H9 (cell line): ENCODE results near the gene C16orf87. TPM values are rescaled to one million over a fixed set of nuclear protein-coding genes. Genes with fewer than 3 reads are reported as not detected.

Source experiments
- DNase-seq: peaks from one replicate; pipeline ENCODE4 v3.0.0-alpha.2; 2017
- H2AFZ ChIP-seq: one replicate; pipeline ENCODE4 v1.6.1; 2013; ENCODE audit warnings: mild to moderate bottlenecking, low read length, control low read depth, moderate library complexity
- H2AK5ac ChIP-seq: 2 replicates; pipeline ENCODE4 v1.6.1; 2013; ENCODE audit warnings: low read length, control low read depth, mixed read lengths; ENCODE audit not compliant: insufficient read length
- H2BK120ac ChIP-seq: one replicate; pipeline ENCODE4 v1.6.1; 2013; ENCODE audit warnings: low read depth, mild to moderate bottlenecking, low read length, control low read depth, inconsistent platforms; ENCODE audit not compliant: poor library complexity, severe bottlenecking
- H2BK12ac ChIP-seq: 2 replicates; pipeline ENCODE4 v1.6.1; 2013; ENCODE audit warnings: low read length, control low read depth, mixed read lengths, low read depth; ENCODE audit not compliant: insufficient read length
- H2BK15ac ChIP-seq: 2 replicates; pipeline ENCODE4 v1.6.1; 2013; ENCODE audit warnings: low read depth, low read length, control low read depth
- H2BK20ac ChIP-seq: one replicate; pipeline ENCODE4 v1.6.1; 2013; ENCODE audit warnings: low read depth, mild to moderate bottlenecking, low read length, control low read depth, inconsistent platforms; ENCODE audit not compliant: poor library complexity, severe bottlenecking
- H2BK5ac ChIP-seq: 2 replicates; pipeline ENCODE4 v1.6.1; 2013; ENCODE audit warnings: low read length, control low read depth, mixed read lengths; ENCODE audit not compliant: insufficient read length
- H3K14ac ChIP-seq: 2 replicates; pipeline ENCODE4 v1.6.1; 2013; ENCODE audit warnings: low read length, control low read depth; ENCODE audit not compliant: insufficient read depth
- H3K18ac ChIP-seq: 2 replicates; pipeline ENCODE4 v1.6.1; 2013; ENCODE audit warnings: low read depth, mild to moderate bottlenecking, mixed read lengths, low read length, control low read depth; ENCODE audit not compliant: insufficient read length
- H3K23ac ChIP-seq: 2 replicates; pipeline ENCODE4 v1.6.1; 2013; ENCODE audit warnings: low read length, control low read depth, mixed read lengths, low read depth; ENCODE audit not compliant: insufficient read length
- H3K23me2 ChIP-seq: 2 replicates; pipeline ENCODE4 v1.6.1; 2013; ENCODE audit warnings: low read depth, mild to moderate bottlenecking, mixed read lengths, low read length, control low read depth; ENCODE audit not compliant: insufficient read length, poor library complexity, severe bottlenecking
- H3K27ac ChIP-seq: 2 replicates; pipeline ENCODE4 v1.5.1; 2013; ENCODE audit warnings: low read length, control low read depth, mixed read lengths, low read depth; ENCODE audit not compliant: insufficient read length
- H3K27me3 ChIP-seq: 2 replicates; pipeline ENCODE4 v1.6.1; 2013; ENCODE audit warnings: low read length, control low read depth, inconsistent platforms; ENCODE audit not compliant: insufficient read depth
- H3K4ac ChIP-seq: 2 replicates; pipeline ENCODE4 v1.6.1; 2013; ENCODE audit warnings: low read depth, mild to moderate bottlenecking, control low read depth, inconsistent platforms, low read length, moderate library complexity
- H3K4me1 ChIP-seq: 2 replicates; pipeline ENCODE4 v1.6.1; 2013; ENCODE audit warnings: low read length, control low read depth, inconsistent platforms; ENCODE audit not compliant: insufficient read depth
- H3K4me2 ChIP-seq: 2 replicates; pipeline ENCODE4 v1.6.1; 2013; ENCODE audit warnings: low read length, control low read depth, mixed read lengths; ENCODE audit not compliant: insufficient read length, insufficient read depth
- H3K56ac ChIP-seq: 2 replicates; pipeline ENCODE4 v1.6.1; 2013; ENCODE audit warnings: low read depth, mild to moderate bottlenecking, mixed read lengths, low read length, control low read depth; ENCODE audit not compliant: insufficient read length
- H3K79me1 ChIP-seq: 2 replicates; pipeline ENCODE4 v1.6.1; 2013; ENCODE audit warnings: low read depth, mild to moderate bottlenecking, moderate library complexity, low read length, control low read depth, inconsistent platforms; ENCODE audit not compliant: insufficient read depth, poor library complexity, severe bottlenecking
- H3K79me2 ChIP-seq: 2 replicates; pipeline ENCODE4 v1.6.1; 2013; ENCODE audit warnings: low read length, control low read depth, inconsistent platforms; ENCODE audit not compliant: insufficient read depth
- H3K9ac ChIP-seq: 2 replicates; pipeline ENCODE4 v1.6.1; 2013; ENCODE audit warnings: low read length, control low read depth, mixed read lengths; ENCODE audit not compliant: insufficient read length; ENCODE audit errors: extremely low read depth
- H3K9me3 ChIP-seq: one replicate; pipeline ENCODE4 v1.6.1; 2013; ENCODE audit warnings: low read depth, low read length, inconsistent platforms; ENCODE audit not compliant: control insufficient read depth
- H3T11ph ChIP-seq: one replicate; pipeline ENCODE4 v1.6.1; 2013; ENCODE audit warnings: mild to moderate bottlenecking, low read length, control low read depth, inconsistent platforms
- H4K20me1 ChIP-seq: one replicate; pipeline ENCODE4 v1.6.1; 2013; ENCODE audit not compliant: control insufficient read depth, insufficient read length, insufficient read depth
- H4K5ac ChIP-seq: 2 replicates; pipeline ENCODE4 v1.6.1; 2013; ENCODE audit warnings: low read depth, mild to moderate bottlenecking, mixed read lengths, low read length, control low read depth; ENCODE audit not compliant: insufficient read length
- H4K8ac ChIP-seq: replicated peaks from 2 replicates; pipeline ENCODE4 v1.6.1; 2013; ENCODE audit warnings: low read length, control low read depth, mixed read lengths, low read depth; ENCODE audit not compliant: insufficient read length
- H4K91ac ChIP-seq: 2 replicates; pipeline ENCODE4 v1.6.1; 2013; ENCODE audit warnings: low read depth, mild to moderate bottlenecking, moderate library complexity, mixed read lengths, low read length, control low read depth; ENCODE audit not compliant: insufficient read length
- H3K27ac Mint-ChIP-seq, 3 experiments: 2 replicates in 2 of 3; 3 replicates in 1 of 3; pipeline ENCODE4 v1.8.0; 2020 to 2021; ENCODE audit warnings: mixed read lengths in 3 of 3, mild to moderate bottlenecking in 1 of 3, moderate library complexity in 1 of 3
- H3K27me3 Mint-ChIP-seq: 2 replicates; pipeline ENCODE4 v1.8.0; 2021; ENCODE audit warnings: low read depth, mild to moderate bottlenecking, moderate library complexity, mixed read lengths
- H3K36me3 Mint-ChIP-seq, 3 experiments: 2 replicates in 2 of 3; 3 replicates in 1 of 3; pipeline ENCODE4 v1.8.0; 2020 to 2021; ENCODE audit warnings: low read depth in 3 of 3, mixed read lengths in 3 of 3; ENCODE audit not compliant: insufficient read depth in 1 of 3
- H3K4me1 Mint-ChIP-seq, 2 experiments: 2 replicates each; pipeline ENCODE4 v1.8.0; 2020; ENCODE audit warnings: mixed read lengths in 2 of 2
- H3K4me3 Mint-ChIP-seq, 2 experiments: 2 replicates in 1 of 2; 3 replicates in 1 of 2; pipeline ENCODE4 v1.8.0; 2020 to 2021; ENCODE audit warnings: mild to moderate bottlenecking in 2 of 2, mixed read lengths in 2 of 2, moderate library complexity in 1 of 2
- H3K9me3 Mint-ChIP-seq, 2 experiments: 2 replicates in 1 of 2; 3 replicates in 1 of 2; pipeline ENCODE4 v1.8.0; 2020; ENCODE audit warnings: mild to moderate bottlenecking in 2 of 2, mixed read lengths in 2 of 2, moderate library complexity in 1 of 2
- CTCF ChIP-seq: fragments of 200-600 bp; sonication (generic); conservative IDR thresholded peaks from 3 replicates; pipeline ENCODE4 v1.8.0; 2021; ENCODE audit warnings: antibody characterized with exemption, mild to moderate bottlenecking
- WGBS: extraction: QIAGEN DNeasy Blood & Tissue Kit; methylation state at CpG from one replicate; pipeline ENCODE4 v1.1.7; 2013; ENCODE audit warnings: missing lambda C conversion rate, low lambda C conversion rate, mixed read lengths; ENCODE audit not compliant: insufficient read length; ENCODE audit errors: extremely low coverage; 5-methylcytosine and 5-hydroxymethylcytosine counted together
- total RNA-seq: library from RNA; stranded (reverse); gene quantifications from 2 replicates; pipeline ENCODE4 v1.2.1, GENCODE V29; 2021

C16orf87 gene
- total RNA-seq, 1 experiment from 2014 or later, result 16.7 TPM

DNA sequence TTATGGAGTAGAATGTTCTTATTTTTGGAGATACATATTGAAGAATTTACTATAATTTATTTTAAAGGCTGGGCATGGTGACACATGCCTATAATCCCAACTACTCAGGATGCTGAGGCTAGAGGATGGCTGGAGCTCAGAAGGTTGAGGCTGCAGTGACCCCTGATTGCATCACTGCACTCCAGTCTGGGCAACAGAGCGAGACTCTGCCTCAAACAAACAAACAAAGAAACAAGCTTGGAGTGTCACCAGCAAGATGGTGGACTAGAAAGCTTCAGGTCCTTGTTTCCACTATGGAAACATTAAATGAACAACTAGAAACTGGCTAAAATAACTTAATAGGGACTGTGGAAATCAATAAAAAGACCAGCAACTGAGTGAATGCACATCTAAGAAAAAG lies 35.3 kb upstream of the C16orf87 start:
- WGBS, result no CpG with 5 or more reads among the region's 1 CpG
- no peaks in the 10 kb centered on the region; the same call in 1 of the 2 replicates for H3K27me3 Mint-ChIP-seq
- H3K23ac ChIP-seq, result no peak overlapping the region

More for the DNA sequence above, 35.3 kb upstream of the C16orf87 start:
- no peak overlapping the region for H3K4me2 ChIP-seq
- H4K8ac ChIP-seq, result no peak overlapping the region
- H3K14ac ChIP-seq, result no peak overlapping the region
- no peak overlapping the region for H2AFZ ChIP-seq
- no peak overlapping the region for H4K91ac ChIP-seq
- no peak overlapping the region for H3K27ac ChIP-seq
- no peak overlapping the region for H2BK20ac ChIP-seq
- Mint-ChIP-seq H3K9me3 (peaks cover 10 to 12% of the 10 kb centered on the region in 2 experiments), H3K27ac (no peak overlapping the region), H3K4me1 (peaks cover 13 to 15% of the 10 kb centered on the region in 2 experiments), H3K4me3 (no peak overlapping the region), H3K36me3 (peaks cover 0 to 3% (median 0%) of the 10 kb centered on the region in 3 experiments; a peak in 2 of 7 replicates)
- DNase-seq, result no peak
- H3T11ph ChIP-seq, result no peak overlapping the region
- H3K79me1 ChIP-seq, result no peaks in the 10 kb centered on the region
- H3K56ac ChIP-seq, result no peak overlapping the region
- H3K4ac ChIP-seq, result no peak overlapping the region
- H3K9me3 ChIP-seq, result no peaks in the 10 kb centered on the region
- no peak overlapping the region for H2BK12ac ChIP-seq
- no peaks in the 10 kb centered on the region for H3K23me2 ChIP-seq
- TF ChIP-seq CTCF, result no peak
- H2BK120ac ChIP-seq, result no peak overlapping the region
- no peak overlapping the region for H3K9ac ChIP-seq
- H3K79me2 ChIP-seq, result no peaks in the 10 kb centered on the region
- H3K27me3 ChIP-seq, result no peaks in the 10 kb centered on the region
- H4K5ac ChIP-seq, result no peak overlapping the region
- H3K4me1 ChIP-seq, result no peaks in the 10 kb centered on the region
- no peaks in the 10 kb centered on the region for H4K20me1 ChIP-seq
- no peak overlapping the region for H2BK5ac ChIP-seq
- H2AK5ac ChIP-seq, result no peak overlapping the region
- no peak overlapping the region for H2BK15ac ChIP-seq
- H3K18ac ChIP-seq, result no peak overlapping the region
